Subcutaneous abdominal adipose tissue (tissue), 5 donors: Measurements from ENCODE around the gene OPCML.

Experiments used
- H3K27ac ChIP-seq: one replicate; pipeline ENCODE4 v1.7.0; 2013; ENCODE audit warnings: low read depth, mild to moderate bottlenecking, inconsistent platforms, low read length, moderate library complexity
- H3K27me3 ChIP-seq, 5 donors: one replicate each; pipeline ENCODE4 v1.7.0; 2013; ENCODE audit warnings: low read length in 5 of 5, inconsistent platforms in 1 of 5; ENCODE audit not compliant: control insufficient read depth in 5 of 5, insufficient read depth in 4 of 5
- H3K36me3 ChIP-seq, 5 donors: one replicate each; pipeline ENCODE4 v1.7.0; 2013; ENCODE audit warnings: low read length in 5 of 5; ENCODE audit not compliant: control insufficient read depth in 5 of 5, insufficient read depth in 5 of 5
- H3K4me1 ChIP-seq, 5 donors: one replicate each; pipeline ENCODE4 v1.7.0; 2013; ENCODE audit warnings: low read length in 5 of 5, mild to moderate bottlenecking in 3 of 5, moderate library complexity in 1 of 5; ENCODE audit not compliant: control insufficient read depth in 5 of 5, insufficient read depth in 5 of 5
- H3K4me3 ChIP-seq, 5 donors: one replicate each; pipeline ENCODE4 v1.7.0; 2013; ENCODE audit warnings: low read length in 5 of 5, low read depth in 1 of 5
- H3K9ac ChIP-seq, 5 donors: one replicate each; pipeline ENCODE4 v1.7.0; 2013; ENCODE audit warnings: low read length in 5 of 5, mild to moderate bottlenecking in 4 of 5, moderate library complexity in 3 of 5
- H3K9me3 ChIP-seq, 5 donors: one replicate each; pipeline ENCODE4 v1.7.0; 2013; ENCODE audit warnings: low read length in 5 of 5; ENCODE audit not compliant: control insufficient read depth in 5 of 5
- donor health status: healthy.
- donor health status: healthy.
- donor health status: healthy.
- donor health status: healthy.
- donor health status: healthy.

The OPCML gene

DNA sequence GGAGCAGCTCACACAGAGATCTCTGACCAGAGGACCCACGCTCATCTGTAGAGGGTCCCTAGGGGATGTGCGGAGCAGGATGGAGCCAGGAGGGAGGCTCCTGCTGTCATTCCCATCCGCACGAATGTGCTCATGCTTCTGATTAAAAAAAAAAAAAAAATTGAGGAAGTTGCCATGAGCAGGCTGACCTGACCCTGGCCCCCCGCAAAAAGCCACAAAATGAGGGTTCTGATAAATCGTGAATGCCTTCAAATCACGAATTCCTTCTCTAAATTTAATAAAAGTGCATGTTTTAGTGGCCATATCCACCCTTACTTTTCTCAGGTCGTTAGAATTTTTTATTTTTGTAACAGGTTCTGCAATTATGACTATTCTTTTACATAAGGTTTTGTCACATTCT lies 378.2 kb downstream of the OPCML start:
- Histone ChIP-seq H3K4me3 (no peak overlapping the region), H3K27ac (no peak overlapping the region), H3K9me3 (no peaks in the 10 kb centered on the region), H3K4me1 (no peaks in the 10 kb centered on the region), H3K27me3 (peaks cover 11 to 32% (median 20%) of the 10 kb centered on the region in 5 donors), H3K36me3 (no peaks in the 10 kb centered on the region), H3K9ac (no peak overlapping the region)

GRCh38 chr11:133153031-133153430 lies 379.3 kb downstream of the OPCML start:
- Histone ChIP-seq H3K9ac (no peak overlapping the region), H3K4me1 (no peaks in the 10 kb centered on the region), H3K27me3 (peaks cover 11 to 32% (median 20%) of the 10 kb centered on the region in 5 donors), H3K36me3 (no peaks in the 10 kb centered on the region), H3K9me3 (no peaks in the 10 kb centered on the region), H3K4me3 (no peak overlapping the region), H3K27ac (no peak overlapping the region)

- Histone ChIP-seq H3K9ac (no peak overlapping the region), H3K9me3 (no peaks in the 10 kb centered on the region), H3K36me3 (no peaks in the 10 kb centered on the region), H3K4me3 (no peak overlapping the region), H3K27me3 (peaks cover 0 to 15% (median 11%) of the 10 kb centered on the region in 5 donors), H3K4me1 (no peaks in the 10 kb centered on the region), H3K27ac (no peak overlapping the region)
Measured at GRCh38 chr11:133149698-133150097, 382.6 kb downstream of the OPCML start.

DNA sequence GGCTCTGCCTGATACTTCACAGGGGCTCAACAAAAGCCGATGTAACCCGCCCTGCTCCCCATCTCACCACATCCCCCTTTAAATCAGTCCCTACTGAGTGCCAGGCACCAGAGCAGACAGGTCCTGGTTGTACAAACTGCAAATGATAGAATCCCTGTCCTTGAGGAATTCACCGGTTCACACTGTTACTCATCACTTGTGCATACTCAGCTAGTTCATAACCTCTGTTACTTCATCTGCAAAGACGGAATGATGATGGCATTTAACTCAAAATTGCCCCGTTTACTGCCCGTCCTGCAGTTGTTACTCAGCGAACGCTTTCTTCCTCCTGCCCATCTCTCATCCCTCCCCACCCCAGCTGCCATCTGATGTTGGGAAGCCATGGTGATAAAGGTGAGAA lies 384.7 kb downstream of the OPCML start:
- Histone ChIP-seq H3K27me3 (peaks cover 0 to 11% (median 6%) of the 10 kb centered on the region in 5 donors), H3K4me1 (no peaks in the 10 kb centered on the region), H3K36me3 (no peaks in the 10 kb centered on the region), H3K9me3 (no peaks in the 10 kb centered on the region), H3K27ac (no peak overlapping the region), H3K9ac (no peak overlapping the region), H3K4me3 (no peak overlapping the region)

GRCh38 chr11:133146697-133147306 lies 385.5 kb downstream of the OPCML start:
- no peak overlapping the region for H3K27ac ChIP-seq
- H3K9me3 ChIP-seq, result no peaks in the 10 kb centered on the region

GRCh38 chr11:133137939-133138338 lies 394.4 kb downstream of the OPCML start:
- no peaks in the 10 kb centered on the region for H3K9me3 ChIP-seq
- H3K4me3 ChIP-seq, result no peak overlapping the region
- peaks cover 0 to 7% (median 0%) of the 10 kb centered on the region in 5 donors for H3K27me3 ChIP-seq
- H3K36me3 ChIP-seq, result no peaks in the 10 kb centered on the region
- no peak overlapping the region for H3K27ac ChIP-seq
- no peaks in the 10 kb centered on the region for H3K4me1 ChIP-seq
- no peak overlapping the region for H3K9ac ChIP-seq

More at GRCh38 chr11:133146697-133147306, 385.5 kb downstream of the OPCML start:
- no peak overlapping the region for H3K9ac ChIP-seq
- no peak overlapping the region for H3K4me3 ChIP-seq
- peaks cover 0 to 11% (median 6%) of the 10 kb centered on the region in 5 donors for H3K27me3 ChIP-seq
- no peaks in the 10 kb centered on the region for H3K36me3 ChIP-seq
- H3K4me1 ChIP-seq, result no peaks in the 10 kb centered on the region

GRCh38 chr11:133137270-133137669 lies 395.0 kb downstream of the OPCML start:
- Histone ChIP-seq H3K36me3 (no peaks in the 10 kb centered on the region), H3K4me1 (no peaks in the 10 kb centered on the region), H3K27me3 (peaks cover 0 to 7% (median 0%) of the 10 kb centered on the region in 5 donors), H3K9me3 (no peaks in the 10 kb centered on the region), H3K9ac (no peak overlapping the region), H3K4me3 (no peak overlapping the region), H3K27ac (no peak overlapping the region)

GRCh38 chr11:133136376-133136775 lies 395.9 kb downstream of the OPCML start:
- H3K27ac ChIP-seq, result no peak overlapping the region
- H3K9me3 ChIP-seq, result no peaks in the 10 kb centered on the region
- no peaks in the 10 kb centered on the region for H3K36me3 ChIP-seq
- no peak overlapping the region for H3K9ac ChIP-seq
- no peaks in the 10 kb centered on the region for H3K4me1 ChIP-seq
- no peak overlapping the region for H3K4me3 ChIP-seq
- peaks cover 0 to 7% (median 0%) of the 10 kb centered on the region in 5 donors for H3K27me3 ChIP-seq

GRCh38 chr11:133134314-133135173 lies 397.8 kb downstream of the OPCML start:
- Histone ChIP-seq H3K9ac (no peak overlapping the region), H3K9me3 (no peaks in the 10 kb centered on the region), H3K27ac (no peak overlapping the region), H3K36me3 (no peaks in the 10 kb centered on the region), H3K4me1 (peaks cover 0 to 6% (median 0%) of the 10 kb centered on the region in 5 donors), H3K4me3 (no peak overlapping the region), H3K27me3 (peaks cover 0 to 7% (median 0%) of the 10 kb centered on the region in 5 donors)

GRCh38 chr11:133133606-133134005 lies 398.7 kb downstream of the OPCML start:
- Histone ChIP-seq H3K36me3 (no peaks in the 10 kb centered on the region), H3K9me3 (no peaks in the 10 kb centered on the region), H3K4me1 (peaks cover 0 to 6% (median 0%) of the 10 kb centered on the region in 5 donors), H3K27ac (no peak overlapping the region), H3K27me3 (peaks cover 0 to 5% (median 0%) of the 10 kb centered on the region in 5 donors), H3K9ac (no peak overlapping the region), H3K4me3 (no peak overlapping the region)
